Calu3 (cell line): Measurements from ENCODE around the gene RBM12. TPM values are rescaled to one million over a fixed set of nuclear protein-coding genes. Genes with fewer than 3 reads are reported as not detected.

Experiments
- BruUV-seq: library from RNA; stranded (reverse); fragments of 400-500 nt; replicated peaks from 2 replicates; lab custom pipeline; 2021; lab: Mats Ljungman, UMichigan
- CTCF ChIA-PET: fragments of 300-600 bp; sonication (Branson Sonifier 250); formaldehyde crosslinking; loops from one replicate; lab custom pipeline; 2022; ENCODE audit warnings: antibody characterized with exemption; lab: Charles Lee
- DNase-seq: peaks from one replicate; pipeline ENCODE4 v3.0.0; 2022
- H3K27ac Mint-ChIP-seq: one replicate; pipeline ENCODE4 v1.8.0; 2022; ENCODE audit warnings: mixed read lengths; ENCODE audit not compliant: unreplicated experiment
- H3K27me3 Mint-ChIP-seq: one replicate; pipeline ENCODE4 v1.8.0; 2022; ENCODE audit warnings: mixed read lengths; ENCODE audit not compliant: unreplicated experiment
- H3K36me3 Mint-ChIP-seq: one replicate; pipeline ENCODE4 v1.8.0; 2022; ENCODE audit warnings: mild to moderate bottlenecking, moderate library complexity, mixed read lengths; ENCODE audit not compliant: insufficient read depth, unreplicated experiment
- H3K4me1 Mint-ChIP-seq: one replicate; pipeline ENCODE4 v1.8.0; 2022; ENCODE audit warnings: mild to moderate bottlenecking, low read depth, mixed read lengths; ENCODE audit not compliant: unreplicated experiment
- H3K4me3 Mint-ChIP-seq: one replicate; pipeline ENCODE4 v1.8.0; 2022; ENCODE audit warnings: mild to moderate bottlenecking, low read depth, moderate library complexity, mixed read lengths; ENCODE audit not compliant: unreplicated experiment
- H3K9me3 Mint-ChIP-seq: one replicate; pipeline ENCODE4 v1.8.0; 2022; ENCODE audit warnings: low read depth, mixed read lengths; ENCODE audit not compliant: unreplicated experiment
- intact Hi-C: fragments of 100-400 bp; cut with micrococcal nuclease; formaldehyde crosslinking; loops from one replicate; pipeline ENCODE4 v1.10.0; 2022; ENCODE audit not compliant: unreplicated experiment
- total RNA-seq: library from RNA; stranded (reverse); gene quantifications from 2 replicates; pipeline ENCODE4 v1.2.3, GENCODE V29; 2022
- TF ChIP-seq, protein P1 (sequence below): fragments of 200-600 bp; IDR thresholded peaks from one replicate; pipeline ENCODE4 v1.8.0; 2022; ENCODE audit warnings: antibody characterized with exemption; ENCODE audit not compliant: unreplicated experiment

RBM12 gene
- total RNA-seq, 1 experiment from 2014 or later = 133 TPM

DNA sequence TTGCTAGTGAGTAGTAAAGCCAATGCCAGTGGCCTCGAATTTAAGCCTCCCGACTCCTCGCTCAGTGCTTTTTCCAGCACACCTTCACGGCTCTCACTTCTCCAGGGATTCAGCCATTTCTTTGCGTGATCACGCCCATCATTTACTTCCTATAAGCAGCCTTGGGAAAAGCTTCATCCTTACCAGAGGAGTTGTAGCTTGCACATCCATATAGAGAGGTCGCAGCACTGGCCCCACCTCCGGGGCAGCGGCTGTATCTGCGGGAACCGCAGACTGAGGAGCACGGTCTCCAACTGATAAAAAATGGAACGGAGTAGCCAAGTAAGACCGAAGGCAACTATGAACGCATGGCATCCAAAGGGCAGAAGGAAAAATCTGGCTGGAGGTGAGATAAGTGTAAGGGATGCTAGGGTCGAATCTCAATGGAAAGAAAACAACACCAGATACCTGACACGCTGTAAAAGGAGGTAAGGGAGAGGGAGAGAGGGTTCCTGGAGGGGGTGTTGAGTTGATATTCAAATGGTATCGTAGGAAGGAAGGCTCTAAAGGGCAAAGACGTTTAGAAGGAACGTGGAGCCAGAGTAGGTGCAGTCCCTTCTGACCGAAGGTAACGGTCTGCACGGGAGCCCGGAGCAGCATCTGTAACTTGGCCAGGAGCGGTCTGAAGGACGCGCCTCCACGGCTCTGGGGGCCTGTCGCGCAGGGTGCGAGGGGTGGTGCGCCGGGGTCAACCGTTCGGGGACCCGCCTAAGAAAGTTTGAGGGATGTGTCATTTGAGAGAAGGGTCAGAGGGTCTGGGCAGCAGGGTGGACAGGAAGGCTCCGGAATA is 33.8 kb upstream of the RBM12 start:
- H3K36me3 Mint-ChIP-seq = peaks cover 53% of the 10 kb centered on the region
- H3K27ac Mint-ChIP-seq = peak overlapping the region; percentile 87
- peak; percentile 33 for DNase-seq
- H3K9me3 Mint-ChIP-seq = no peaks in the 10 kb centered on the region
- H3K4me3 Mint-ChIP-seq = peak overlapping the region; percentile 90
- TSS peak; percentile 7 for BruUV-seq
- TF ChIP-seq, protein P1, sequence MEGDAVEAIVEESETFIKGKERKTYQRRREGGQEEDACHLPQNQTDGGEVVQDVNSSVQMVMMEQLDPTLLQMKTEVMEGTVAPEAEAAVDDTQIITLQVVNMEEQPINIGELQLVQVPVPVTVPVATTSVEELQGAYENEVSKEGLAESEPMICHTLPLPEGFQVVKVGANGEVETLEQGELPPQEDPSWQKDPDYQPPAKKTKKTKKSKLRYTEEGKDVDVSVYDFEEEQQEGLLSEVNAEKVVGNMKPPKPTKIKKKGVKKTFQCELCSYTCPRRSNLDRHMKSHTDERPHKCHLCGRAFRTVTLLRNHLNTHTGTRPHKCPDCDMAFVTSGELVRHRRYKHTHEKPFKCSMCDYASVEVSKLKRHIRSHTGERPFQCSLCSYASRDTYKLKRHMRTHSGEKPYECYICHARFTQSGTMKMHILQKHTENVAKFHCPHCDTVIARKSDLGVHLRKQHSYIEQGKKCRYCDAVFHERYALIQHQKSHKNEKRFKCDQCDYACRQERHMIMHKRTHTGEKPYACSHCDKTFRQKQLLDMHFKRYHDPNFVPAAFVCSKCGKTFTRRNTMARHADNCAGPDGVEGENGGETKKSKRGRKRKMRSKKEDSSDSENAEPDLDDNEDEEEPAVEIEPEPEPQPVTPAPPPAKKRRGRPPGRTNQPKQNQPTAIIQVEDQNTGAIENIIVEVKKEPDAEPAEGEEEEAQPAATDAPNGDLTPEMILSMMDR = no peak
- CTCF ChIA-PET = interaction anchor here (0.6 to 1.0 kb wide), 2 partner anchors 79 to 81 kb away, joined by 3 to 4 read pairs; no protein-coding TSS in a partner anchor
- intact Hi-C loops = loop anchor here (5.0 kb wide), 1 partner anchor 186 kb away; no protein-coding TSS in a partner anchor
- no peaks in the 10 kb centered on the region for H3K27me3 Mint-ChIP-seq
- peaks cover 24% of the 10 kb centered on the region for H3K4me1 Mint-ChIP-seq

DNA sequence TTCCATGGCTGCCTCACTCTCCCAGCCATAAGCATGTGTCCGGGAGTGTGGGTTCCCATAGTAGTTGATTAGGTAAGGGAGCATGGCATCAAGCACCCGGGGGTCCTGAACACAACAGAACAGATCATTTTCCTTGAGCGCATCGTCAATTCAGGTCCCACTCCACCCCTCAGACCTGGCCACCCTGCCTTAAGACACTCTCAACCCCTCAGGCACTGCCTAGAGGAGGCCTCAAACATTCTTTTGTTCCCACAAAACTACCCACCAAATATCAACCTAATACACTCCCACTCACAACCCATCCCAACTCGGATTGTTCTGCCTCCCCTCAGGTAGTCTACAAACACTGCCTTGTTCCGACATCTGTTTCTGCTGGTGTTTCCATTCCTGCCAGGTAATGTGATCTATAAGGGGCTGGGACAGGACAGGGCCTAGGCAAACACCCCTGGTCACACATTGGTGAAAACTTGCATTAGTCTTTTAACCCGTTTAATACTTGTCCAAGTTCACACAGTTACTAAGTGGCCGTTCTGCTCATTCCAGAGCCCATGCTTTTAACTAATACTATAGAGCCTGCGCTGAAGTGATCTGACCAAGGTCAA is 33.1 kb upstream of the RBM12 start:
- Mint-ChIP-seq H3K36me3 (peaks cover 53% of the 10 kb centered on the region), H3K27me3 (no peaks in the 10 kb centered on the region), H3K4me1 (peaks cover 24% of the 10 kb centered on the region), H3K27ac (peak overlapping the region; percentile 87), H3K4me3 (peak overlapping the region; percentile 90), H3K9me3 (no peaks in the 10 kb centered on the region)
- intact Hi-C loops = loop anchor here (5.0 kb wide), 1 partner anchor 185 kb away; no protein-coding TSS in a partner anchor
- TF ChIP-seq, protein P1 = no peak
- no TSS peak for BruUV-seq
- CTCF ChIA-PET = interaction anchor here (0.6 kb wide), 1 partner anchor 126 kb away, joined by 3 read pairs; no protein-coding TSS in a partner anchor
- DNase-seq = no peak

DNA sequence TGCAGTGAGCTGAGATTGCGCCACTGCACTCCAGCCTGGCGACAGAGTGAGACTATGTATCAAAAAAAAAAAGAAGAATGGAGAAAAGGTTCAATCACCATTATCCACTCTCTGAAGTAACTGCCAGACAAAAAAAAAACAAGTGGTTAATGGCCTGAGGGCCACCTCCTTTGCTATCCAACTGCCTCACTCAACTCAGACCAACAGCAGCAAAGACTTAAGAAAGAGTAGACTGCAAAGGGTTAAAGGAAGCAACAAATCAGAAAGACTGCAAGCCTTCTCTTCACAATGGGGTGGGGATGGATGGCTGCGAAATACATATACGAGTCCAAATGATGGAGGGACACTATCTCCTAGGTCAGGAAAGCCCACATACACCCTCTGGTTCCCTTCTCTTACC is 31.3 kb upstream of the RBM12 start:
- CTCF ChIA-PET = interaction anchor here (0.7 kb wide), 1 partner anchor 251 kb away, joined by 3 read pairs; no protein-coding TSS in a partner anchor
- Mint-ChIP-seq H3K9me3 (no peaks in the 10 kb centered on the region), H3K27ac (no peak overlapping the region), H3K27me3 (no peaks in the 10 kb centered on the region), H3K4me1 (peaks cover 24% of the 10 kb centered on the region), H3K36me3 (peaks cover 46% of the 10 kb centered on the region), H3K4me3 (no peak overlapping the region)
- DNase-seq = no peak
- TF ChIP-seq, protein P1 = no peak
- intact Hi-C loops = loop anchor here (5.0 kb wide), 1 partner anchor 184 kb away; no protein-coding TSS in a partner anchor
- BruUV-seq = no TSS peak

DNA sequence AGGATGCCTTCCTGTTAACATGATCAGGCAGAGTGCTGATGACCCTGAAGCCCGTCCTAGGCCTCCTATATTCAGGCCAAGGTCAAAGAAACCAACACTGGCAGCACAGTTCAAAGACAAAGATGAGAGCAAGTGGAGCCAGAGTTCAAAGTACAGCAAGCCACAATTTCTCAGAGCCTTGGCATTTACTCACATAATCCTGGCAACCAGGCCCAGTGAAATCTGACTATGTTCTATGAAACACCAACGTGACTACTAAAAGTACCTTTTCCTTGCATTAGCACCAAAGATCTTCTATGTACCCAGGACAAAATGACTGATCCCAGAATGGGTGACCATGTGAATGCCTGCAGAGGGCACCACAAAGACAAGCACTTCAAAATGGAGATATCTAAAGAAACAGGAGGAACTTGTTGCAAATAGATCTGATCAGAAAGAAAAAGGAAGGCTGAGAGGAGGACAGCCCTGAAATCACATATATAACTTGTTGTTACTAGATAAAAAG is 30.6 kb upstream of the RBM12 start:
- no TSS peak for BruUV-seq
- Mint-ChIP-seq H3K27me3 (no peaks in the 10 kb centered on the region), H3K4me3 (no peak overlapping the region), H3K9me3 (no peaks in the 10 kb centered on the region), H3K36me3 (peaks cover 41% of the 10 kb centered on the region), H3K27ac (no peak overlapping the region), H3K4me1 (peaks cover 19% of the 10 kb centered on the region)
- CTCF ChIA-PET = no interaction called here
- DNase-seq = no peak
- TF ChIP-seq, protein P1 = no peak
- intact Hi-C loops = loop anchor here (5.0 kb wide), 1 partner anchor 183 kb away; no protein-coding TSS in a partner anchor
